GM06990 (cell line): ENCODE results near the gene PEA15.
A peak's percentile ranks its signal among the peaks of the same experiment; 100 is the strongest.

Experiments
- DNase-seq: peaks from one replicate; pipeline ENCODE4 v3.0.0-alpha.2; 2011; ENCODE audit not compliant: insufficient read length; ENCODE audit errors: extremely low read depth
- H3K27me3 ChIP-seq: replicated peaks from 2 replicates; pipeline ENCODE4 v1.6.0; 2011; ENCODE audit warnings: low read length; ENCODE audit not compliant: control insufficient read depth, insufficient read depth
- H3K36me3 ChIP-seq: 2 replicates; pipeline ENCODE4 v1.5.1; 2011; ENCODE audit warnings: low read length; ENCODE audit not compliant: control insufficient read depth, insufficient read depth
- H3K4me3 ChIP-seq: replicated peaks from 2 replicates; pipeline ENCODE4 v1.5.1; 2011; ENCODE audit warnings: low read depth, mild to moderate bottlenecking, control low read depth, low read length
- CTCF ChIP-seq: IDR thresholded peaks from 2 replicates; pipeline ENCODE4 v1.5.1; 2011; ENCODE audit warnings: low read length, control low read depth, mild to moderate bottlenecking, inconsistent platforms; ENCODE audit not compliant: insufficient read depth, poor library complexity, severe bottlenecking

The PEA15 gene

GRCh38 chr1:160245434-160245833 is 40.2 kb downstream of the PEA15 start:
- Histone ChIP-seq H3K27me3 (no peaks in the 10 kb centered on the region), H3K36me3 (peaks cover 2% of the 10 kb centered on the region), H3K4me3 (no peak overlapping the region)
- TF ChIP-seq CTCF = no peak
- DNase-seq = no peak

DNA sequence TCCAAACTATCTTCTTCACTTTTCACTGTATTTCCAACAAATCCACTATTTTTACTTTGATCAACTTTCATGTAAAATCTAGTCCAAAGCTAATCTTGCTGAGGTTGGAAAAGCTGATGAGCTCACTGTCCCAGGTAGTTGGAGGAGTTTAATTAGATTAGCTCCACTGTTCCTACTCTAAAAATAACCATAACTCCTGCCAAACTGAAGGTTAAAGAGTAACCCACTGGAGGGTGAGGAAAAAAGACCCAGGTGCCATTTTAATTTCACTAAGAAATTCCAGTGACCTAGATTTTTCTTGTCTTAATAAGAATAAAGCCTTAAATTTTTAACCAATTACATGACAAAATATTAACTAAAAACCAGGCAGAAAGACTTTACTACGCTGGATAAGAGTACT is 41.9 kb downstream of the PEA15 start:
- no peak for TF ChIP-seq CTCF
- no peak for DNase-seq
- Histone ChIP-seq H3K4me3 (no peak overlapping the region), H3K27me3 (no peaks in the 10 kb centered on the region), H3K36me3 (peaks cover 2% of the 10 kb centered on the region)

GRCh38 chr1:160251011-160251410 is 45.8 kb downstream of the PEA15 start:
- Histone ChIP-seq H3K4me3 (no peak overlapping the region), H3K36me3 (no peaks in the 10 kb centered on the region; the same call in none of the 2 replicates), H3K27me3 (no peaks in the 10 kb centered on the region)
- no peak for TF ChIP-seq CTCF
- no peak for DNase-seq

- DNase-seq = no peak
- no peaks in the 10 kb centered on the region; the same call in none of the 2 replicates for H3K36me3 ChIP-seq
- TF ChIP-seq CTCF = peak; percentile 66
- no peaks in the 10 kb centered on the region for H3K27me3 ChIP-seq
- H3K4me3 ChIP-seq = no peak overlapping the region
Measured at GRCh38 chr1:160251687-160252526, 46.7 kb downstream of the PEA15 start.

DNA sequence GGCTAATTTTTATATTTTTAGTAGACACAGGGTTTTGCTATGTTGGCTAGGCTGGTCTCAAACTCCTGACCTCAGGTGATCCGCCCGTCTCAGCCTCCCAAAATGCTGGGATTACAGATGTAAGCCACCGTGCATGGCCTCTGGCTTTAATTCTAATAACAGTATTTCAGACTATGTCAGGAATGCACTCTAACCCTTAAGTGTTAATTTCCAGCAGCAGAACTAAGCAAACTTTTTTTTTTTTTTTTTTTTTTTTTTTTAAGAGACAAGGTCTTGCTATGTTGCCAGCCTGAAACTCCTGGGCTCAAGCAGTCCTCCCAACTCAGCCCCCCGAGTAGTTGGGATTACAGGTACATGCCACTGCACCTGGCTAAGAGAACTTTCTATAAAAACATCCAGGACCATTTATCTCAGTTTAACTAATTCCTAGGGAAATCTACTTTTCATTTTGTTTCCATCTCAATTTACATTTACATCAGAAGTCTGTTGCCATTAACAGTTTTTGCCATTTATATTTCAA is 50.7 kb downstream of the PEA15 start:
- no peak for DNase-seq
- no peak for TF ChIP-seq CTCF
- no peaks in the 10 kb centered on the region; the same call in none of the 2 replicates for H3K36me3 ChIP-seq
- no peaks in the 10 kb centered on the region for H3K27me3 ChIP-seq
- no peak overlapping the region for H3K4me3 ChIP-seq
